Transverse colon (tissue), 4 donors: ENCODE measurements around the gene TNRC6A.

Experiments
- POLR2A ChIP-seq: fragments of 450-650 bp; IDR thresholded peaks from one replicate; pipeline ENCODE4 v1.6.1; 2016; ENCODE audit warnings: antibody characterized with exemption, mild to moderate bottlenecking, moderate library complexity
- POLR2AphosphoS5 ChIP-seq, 3 donors: sonication (generic); formaldehyde crosslinking; IDR thresholded peaks; one replicate each; pipeline ENCODE4 v1.6.1; 2016; ENCODE audit warnings: antibody characterized with exemption in 3 of 3
- TF ChIP-seq, protein P1 (sequence below), 5 experiments: fragments of 200-600 bp in 3 of 5; fragments of 450-650 bp in 2 of 5; sonication (generic) in 3 of 5; IDR thresholded peaks; 1 replicate in 2 of 5; 2 replicates in 3 of 5; pipeline ENCODE4 v1.5.1; 2016 to 2017; ENCODE audit warnings: antibody characterized with exemption in 5 of 5, inconsistent platforms in 3 of 5, mild to moderate bottlenecking in 2 of 5, moderate library complexity in 1 of 5

DNA sequence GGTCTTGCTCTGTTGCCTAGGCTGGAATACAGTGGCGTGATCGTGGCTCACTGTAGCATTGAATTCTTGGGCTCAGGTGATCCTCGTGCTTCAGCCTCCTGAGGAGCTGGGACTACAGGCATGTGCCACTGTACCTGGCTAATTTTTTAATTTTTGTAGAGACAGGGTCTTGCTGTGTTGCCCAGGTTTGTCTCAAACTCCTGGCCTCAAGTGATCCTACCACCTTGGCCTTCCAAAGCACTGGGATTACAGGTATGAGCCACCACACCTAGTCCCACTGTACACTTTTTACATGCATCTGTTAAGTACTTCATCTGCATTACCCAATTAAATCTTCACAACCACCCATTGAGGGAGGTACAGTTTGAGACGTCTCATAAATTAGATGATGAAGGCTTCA is 12.4 kb downstream of the TNRC6A start:
- TF ChIP-seq POLR2AphosphoS5 (IDR thresholded peaks at IDR 0.05): no peak
- TF ChIP-seq POLR2A: no peak
- TF ChIP-seq, protein P1, sequence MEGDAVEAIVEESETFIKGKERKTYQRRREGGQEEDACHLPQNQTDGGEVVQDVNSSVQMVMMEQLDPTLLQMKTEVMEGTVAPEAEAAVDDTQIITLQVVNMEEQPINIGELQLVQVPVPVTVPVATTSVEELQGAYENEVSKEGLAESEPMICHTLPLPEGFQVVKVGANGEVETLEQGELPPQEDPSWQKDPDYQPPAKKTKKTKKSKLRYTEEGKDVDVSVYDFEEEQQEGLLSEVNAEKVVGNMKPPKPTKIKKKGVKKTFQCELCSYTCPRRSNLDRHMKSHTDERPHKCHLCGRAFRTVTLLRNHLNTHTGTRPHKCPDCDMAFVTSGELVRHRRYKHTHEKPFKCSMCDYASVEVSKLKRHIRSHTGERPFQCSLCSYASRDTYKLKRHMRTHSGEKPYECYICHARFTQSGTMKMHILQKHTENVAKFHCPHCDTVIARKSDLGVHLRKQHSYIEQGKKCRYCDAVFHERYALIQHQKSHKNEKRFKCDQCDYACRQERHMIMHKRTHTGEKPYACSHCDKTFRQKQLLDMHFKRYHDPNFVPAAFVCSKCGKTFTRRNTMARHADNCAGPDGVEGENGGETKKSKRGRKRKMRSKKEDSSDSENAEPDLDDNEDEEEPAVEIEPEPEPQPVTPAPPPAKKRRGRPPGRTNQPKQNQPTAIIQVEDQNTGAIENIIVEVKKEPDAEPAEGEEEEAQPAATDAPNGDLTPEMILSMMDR (IDR thresholded peaks at IDR 0.05): no peak
